HG03342 (cell line): Measurements from ENCODE around the gene ZNF823.

Experiments used
- ATAC-seq: cut with Tn5 transposase; IDR thresholded peaks from one replicate; pipeline ENCODE4 v1.9.1; 2021; ENCODE audit warnings: mild to moderate bottlenecking, moderate library complexity; ENCODE audit not compliant: unreplicated experiment

Gene ZNF823

GRCh38 chr19:11737964-11738745, 591 bp downstream of the ZNF823 start:
- peak; percentile 33 for ATAC-seq

- ATAC-seq = no peak
Measured at GRCh38 chr19:11736696-11737095, 2.0 kb downstream of the ZNF823 start.

DNA sequence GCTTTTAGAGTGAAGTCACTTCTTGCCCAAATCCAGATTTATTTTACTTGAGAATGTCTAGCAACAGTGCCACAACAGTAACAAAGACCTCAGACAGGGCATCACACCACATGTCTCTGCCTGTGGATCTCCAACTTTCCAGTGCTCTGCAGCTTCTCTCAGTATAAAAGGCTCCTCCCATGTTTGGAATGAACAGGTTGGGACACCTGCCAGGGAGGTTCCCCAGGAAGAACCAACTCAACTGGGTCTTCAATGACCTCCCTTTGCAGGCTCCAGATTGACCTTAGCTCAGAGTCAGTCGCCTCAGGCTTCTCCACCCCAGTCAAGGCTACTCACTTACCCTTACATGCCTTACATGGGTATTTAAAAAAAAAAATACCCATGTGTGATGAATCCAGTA, 3.4 kb downstream of the ZNF823 start:
- ATAC-seq = no peak

- no peak for ATAC-seq
Measured at GRCh38 chr19:11729586-11729985, 9.2 kb downstream of the ZNF823 start.

DNA sequence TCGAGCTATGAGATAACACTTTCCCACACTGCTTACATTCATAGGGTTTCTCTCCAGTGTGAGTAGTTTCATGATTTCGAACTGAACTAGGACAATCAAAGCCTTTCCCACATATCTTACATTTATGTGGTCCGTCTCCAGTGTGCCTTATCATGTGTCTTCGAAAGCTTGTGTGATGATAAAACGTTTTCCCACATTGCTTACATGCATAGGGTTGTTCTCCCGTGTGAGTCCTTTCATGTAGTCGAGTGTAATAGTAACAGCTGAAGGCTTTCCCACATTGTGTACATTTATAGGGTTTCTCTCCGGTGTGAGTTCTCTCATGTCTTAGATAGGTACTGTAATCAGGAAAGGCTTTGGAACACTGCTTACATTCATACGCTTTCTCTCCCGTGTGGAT, 16.3 kb downstream of the ZNF823 start:
- ATAC-seq = no peak

GRCh38 chr19:11721681-11722080, 17.1 kb downstream of the ZNF823 start:
- ATAC-seq = no peak

DNA sequence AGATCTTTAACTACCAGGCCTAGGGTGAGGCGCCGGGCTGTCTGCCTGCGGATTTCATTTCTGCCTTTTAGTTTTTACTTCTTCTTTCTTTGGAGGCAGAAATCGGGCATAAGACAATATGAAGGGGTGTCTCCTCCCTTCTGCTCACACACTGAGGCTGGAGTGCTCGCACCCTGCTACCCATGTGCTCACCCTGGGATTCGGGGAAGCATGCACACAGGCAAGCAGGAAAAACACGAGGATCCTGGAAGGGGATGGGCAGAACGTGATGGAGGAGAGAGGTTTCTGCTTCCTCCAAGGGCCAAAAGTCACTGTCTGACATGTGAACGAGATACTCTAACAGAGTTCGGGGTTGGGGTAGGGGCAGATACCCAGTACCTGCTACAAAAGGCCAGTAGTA, 28.4 kb downstream of the ZNF823 start:
- ATAC-seq = no peak

DNA sequence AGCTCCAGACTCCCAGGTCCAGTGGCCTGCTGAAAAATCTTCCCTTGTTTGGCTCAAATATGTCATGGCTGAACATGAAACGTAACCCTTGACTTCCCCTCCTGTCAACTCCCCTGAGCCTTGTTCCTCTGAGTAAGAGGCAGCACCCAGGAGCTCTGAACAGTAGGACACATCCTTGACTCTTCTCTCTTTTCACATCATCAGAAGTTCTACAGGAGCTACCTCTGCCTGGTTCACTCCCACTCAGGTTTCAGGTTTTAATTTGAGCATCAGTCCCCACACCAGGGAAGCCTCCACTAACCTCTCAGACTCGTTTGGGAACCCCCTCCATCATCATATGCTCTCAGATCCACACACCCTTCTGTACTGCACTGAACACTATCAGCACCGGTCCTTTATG, 30.3 kb downstream of the ZNF823 start:
- no peak for ATAC-seq

DNA sequence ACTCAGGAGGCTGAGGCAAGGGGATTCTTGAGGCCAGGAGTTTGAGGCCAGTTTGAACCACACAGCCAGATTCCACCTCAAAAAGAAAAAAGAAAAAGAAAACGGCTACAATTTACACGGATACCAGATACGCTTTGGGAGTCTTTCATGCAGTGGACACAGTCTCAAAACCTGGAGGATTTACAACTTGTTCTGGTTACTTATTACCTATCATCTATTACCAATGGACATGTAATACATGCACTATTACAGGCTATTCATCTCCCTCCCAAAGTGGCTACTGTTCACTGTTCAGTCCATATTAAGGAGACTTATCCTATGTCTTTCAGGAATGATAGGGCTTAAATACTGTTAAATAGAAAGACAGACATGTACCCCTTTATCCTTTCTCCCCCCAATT, 33.3 kb downstream of the ZNF823 start:
- no peak for ATAC-seq

GRCh38 chr19:11704626-11705025, 34.1 kb downstream of the ZNF823 start:
- no peak for ATAC-seq

GRCh38 chr19:11699931-11700794, 38.6 kb downstream of the ZNF823 start:
- no peak for ATAC-seq

GRCh38 chr19:11698231-11698630, 40.5 kb downstream of the ZNF823 start:
- no peak for ATAC-seq

DNA sequence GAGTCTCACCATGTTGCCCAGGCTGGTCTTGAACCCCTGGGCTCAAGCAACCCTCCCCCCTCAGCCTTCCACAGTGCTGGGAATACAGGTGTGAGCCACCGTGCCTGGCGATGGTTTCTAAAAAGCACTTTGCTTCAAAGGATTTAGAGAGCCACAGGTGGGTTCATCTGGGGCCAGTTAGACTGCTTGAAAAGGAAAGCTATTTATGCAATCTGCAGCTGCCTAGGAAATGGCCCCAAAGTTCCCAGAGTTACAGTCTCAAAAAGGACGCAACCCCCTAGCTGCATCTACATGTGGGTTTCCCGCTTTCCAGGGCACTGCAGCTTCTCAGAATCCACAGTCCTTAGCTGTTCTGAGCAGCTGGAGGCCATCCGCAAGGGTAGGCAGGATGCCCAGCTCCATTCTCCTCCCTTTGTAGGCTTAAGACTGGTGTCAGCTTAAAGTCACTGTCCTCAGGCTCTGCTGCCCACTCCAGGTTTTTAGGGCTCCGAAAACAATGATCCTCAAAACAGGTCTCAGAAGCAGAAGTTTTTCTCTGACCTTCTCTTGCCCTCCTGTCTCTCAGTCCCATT, 41.4 kb downstream of the ZNF823 start:
- ATAC-seq = no peak

DNA sequence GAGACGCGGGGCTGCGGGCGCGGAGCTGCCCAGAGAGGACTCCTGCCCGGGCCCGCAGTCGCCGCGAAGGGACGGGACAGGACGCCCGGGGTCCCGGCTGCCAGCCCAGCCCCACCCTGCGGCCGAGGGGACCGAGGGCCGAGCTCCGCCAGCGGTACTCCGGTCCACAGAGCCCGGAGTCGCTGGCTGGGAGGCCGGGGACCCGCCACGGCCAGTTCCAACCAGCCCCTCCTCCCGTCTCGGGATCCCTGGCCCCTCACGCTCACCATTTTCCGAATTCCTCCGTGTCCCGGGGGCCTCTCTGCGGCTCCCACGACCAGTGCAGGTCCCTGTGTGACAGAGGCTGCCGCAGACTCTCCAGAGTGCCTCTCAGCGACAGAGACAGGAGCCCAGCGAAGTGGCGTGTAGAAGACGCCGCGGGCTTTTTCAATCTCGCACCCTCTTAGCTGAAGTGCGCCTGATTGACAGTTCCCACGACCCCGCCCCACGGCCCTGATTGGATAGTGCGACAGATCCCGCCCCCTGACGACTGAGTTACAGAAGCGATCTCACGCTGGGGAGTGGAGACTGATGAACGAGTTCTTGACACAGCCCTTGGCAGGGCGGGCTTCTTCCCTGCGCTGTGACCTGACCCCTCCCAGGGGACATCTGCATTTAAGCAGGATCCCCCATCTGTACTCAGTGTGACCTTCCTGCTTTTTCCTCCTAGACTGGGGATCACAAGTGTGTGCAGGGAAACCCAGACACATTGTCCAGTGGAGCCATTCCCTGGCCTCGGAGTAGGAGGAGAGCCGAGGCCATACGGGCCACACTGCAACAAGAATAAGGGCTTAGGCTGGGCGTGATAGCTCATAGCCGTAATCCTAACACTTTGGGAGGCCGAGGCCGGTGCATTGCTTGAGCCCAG, 44.0 kb downstream of the ZNF823 start:
- ATAC-seq = no peak

DNA sequence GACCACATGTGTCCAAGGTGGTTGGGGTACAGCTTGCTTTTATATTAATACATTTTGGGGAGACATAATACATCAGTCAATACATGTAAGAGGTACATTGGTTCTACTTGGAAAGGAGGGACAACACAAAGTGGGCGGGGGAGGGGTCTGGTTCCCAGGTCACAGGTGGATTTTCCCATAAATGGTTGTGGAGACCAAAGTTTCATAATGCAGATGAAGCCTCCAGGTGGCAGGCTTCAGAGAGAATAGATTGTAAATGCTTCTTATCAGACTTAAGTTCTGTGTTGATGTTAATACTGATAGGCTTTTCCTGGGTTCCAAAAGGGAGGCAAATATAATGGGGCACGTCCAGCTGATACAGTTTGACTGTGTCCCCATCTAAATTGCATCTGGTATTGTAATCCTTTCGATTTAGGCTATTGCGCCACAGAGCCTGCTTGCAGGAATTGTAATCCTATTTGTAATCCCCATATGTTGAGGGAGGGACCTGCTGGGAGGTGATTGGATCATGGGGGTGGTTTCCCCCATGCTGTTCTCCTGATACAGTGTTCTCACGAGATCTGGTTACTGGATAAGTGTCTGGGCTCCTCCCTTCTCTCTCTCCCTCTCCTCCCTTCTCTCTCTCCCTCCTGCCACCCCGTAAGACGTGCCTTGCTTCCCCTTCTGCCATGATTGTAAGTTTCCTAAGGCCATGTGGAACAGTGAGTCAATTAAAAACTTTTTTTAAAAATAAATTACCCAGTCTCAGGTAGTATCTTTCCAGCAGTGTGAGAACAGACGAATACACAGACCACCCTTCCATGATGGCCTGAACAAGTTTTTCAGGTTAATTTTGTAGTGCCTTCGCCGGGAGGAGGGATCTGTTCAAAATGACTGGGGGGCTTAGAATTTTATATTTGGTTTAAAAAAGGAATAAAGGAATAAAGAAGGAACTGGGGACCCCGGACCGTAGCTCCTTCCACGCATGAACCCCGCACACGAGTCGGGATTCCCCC, 44.9 kb downstream of the ZNF823 start:
- ATAC-seq = no peak

GRCh38 chr19:11692127-11692790, 46.5 kb downstream of the ZNF823 start:
- no peak for ATAC-seq

GRCh38 chr19:11685676-11686650, 52.8 kb downstream of the ZNF823 start:
- no peak for ATAC-seq
